ENCODE data around the gene UBE2Q1. TPM values are rescaled to one million over a fixed set of nuclear protein-coding genes. Genes with fewer than 3 reads are reported as not detected.

UBE2Q1 gene
- total and polyA plus RNA-seq, 2 experiments from 2014 or later: 15.5 to 33.0 TPM

- TF ChIP-seq, protein P1, sequence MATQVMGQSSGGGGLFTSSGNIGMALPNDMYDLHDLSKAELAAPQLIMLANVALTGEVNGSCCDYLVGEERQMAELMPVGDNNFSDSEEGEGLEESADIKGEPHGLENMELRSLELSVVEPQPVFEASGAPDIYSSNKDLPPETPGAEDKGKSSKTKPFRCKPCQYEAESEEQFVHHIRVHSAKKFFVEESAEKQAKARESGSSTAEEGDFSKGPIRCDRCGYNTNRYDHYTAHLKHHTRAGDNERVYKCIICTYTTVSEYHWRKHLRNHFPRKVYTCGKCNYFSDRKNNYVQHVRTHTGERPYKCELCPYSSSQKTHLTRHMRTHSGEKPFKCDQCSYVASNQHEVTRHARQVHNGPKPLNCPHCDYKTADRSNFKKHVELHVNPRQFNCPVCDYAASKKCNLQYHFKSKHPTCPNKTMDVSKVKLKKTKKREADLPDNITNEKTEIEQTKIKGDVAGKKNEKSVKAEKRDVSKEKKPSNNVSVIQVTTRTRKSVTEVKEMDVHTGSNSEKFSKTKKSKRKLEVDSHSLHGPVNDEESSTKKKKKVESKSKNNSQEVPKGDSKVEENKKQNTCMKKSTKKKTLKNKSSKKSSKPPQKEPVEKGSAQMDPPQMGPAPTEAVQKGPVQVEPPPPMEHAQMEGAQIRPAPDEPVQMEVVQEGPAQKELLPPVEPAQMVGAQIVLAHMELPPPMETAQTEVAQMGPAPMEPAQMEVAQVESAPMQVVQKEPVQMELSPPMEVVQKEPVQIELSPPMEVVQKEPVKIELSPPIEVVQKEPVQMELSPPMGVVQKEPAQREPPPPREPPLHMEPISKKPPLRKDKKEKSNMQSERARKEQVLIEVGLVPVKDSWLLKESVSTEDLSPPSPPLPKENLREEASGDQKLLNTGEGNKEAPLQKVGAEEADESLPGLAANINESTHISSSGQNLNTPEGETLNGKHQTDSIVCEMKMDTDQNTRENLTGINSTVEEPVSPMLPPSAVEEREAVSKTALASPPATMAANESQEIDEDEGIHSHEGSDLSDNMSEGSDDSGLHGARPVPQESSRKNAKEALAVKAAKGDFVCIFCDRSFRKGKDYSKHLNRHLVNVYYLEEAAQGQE (IDR thresholded peaks at IDR 0.05; ENCODE audit: unreplicated experiment): no peak
- no peak for TF ChIP-seq CREB1 (CRISPR knock-in tag; IDR thresholded peaks at IDR 0.05; ENCODE audit: low read depth)
- TF ChIP-seq NANOG (IDR thresholded peaks at IDR 0.05; ENCODE audit: borderline replicate concordance): no peak
- TF ChIP-seq STAT1 (IDR thresholded peaks at IDR 0.05; ENCODE audit: unreplicated experiment): no peak
- TF ChIP-seq, protein P2, sequence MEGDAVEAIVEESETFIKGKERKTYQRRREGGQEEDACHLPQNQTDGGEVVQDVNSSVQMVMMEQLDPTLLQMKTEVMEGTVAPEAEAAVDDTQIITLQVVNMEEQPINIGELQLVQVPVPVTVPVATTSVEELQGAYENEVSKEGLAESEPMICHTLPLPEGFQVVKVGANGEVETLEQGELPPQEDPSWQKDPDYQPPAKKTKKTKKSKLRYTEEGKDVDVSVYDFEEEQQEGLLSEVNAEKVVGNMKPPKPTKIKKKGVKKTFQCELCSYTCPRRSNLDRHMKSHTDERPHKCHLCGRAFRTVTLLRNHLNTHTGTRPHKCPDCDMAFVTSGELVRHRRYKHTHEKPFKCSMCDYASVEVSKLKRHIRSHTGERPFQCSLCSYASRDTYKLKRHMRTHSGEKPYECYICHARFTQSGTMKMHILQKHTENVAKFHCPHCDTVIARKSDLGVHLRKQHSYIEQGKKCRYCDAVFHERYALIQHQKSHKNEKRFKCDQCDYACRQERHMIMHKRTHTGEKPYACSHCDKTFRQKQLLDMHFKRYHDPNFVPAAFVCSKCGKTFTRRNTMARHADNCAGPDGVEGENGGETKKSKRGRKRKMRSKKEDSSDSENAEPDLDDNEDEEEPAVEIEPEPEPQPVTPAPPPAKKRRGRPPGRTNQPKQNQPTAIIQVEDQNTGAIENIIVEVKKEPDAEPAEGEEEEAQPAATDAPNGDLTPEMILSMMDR (conservative IDR thresholded peaks at IDR 0.05; ENCODE audit: low read depth in 2 of 2): no peak
These were observed 14.2 kb upstream of the UBE2Q1 start (continued) for GRCh38 chr1:154572468-154573167.

GRCh38 chr1:154571964-154572288, 13.5 kb upstream of the UBE2Q1 start:
- H3K27me3 ChIP-seq (ENCODE audit: insufficient read depth): 0 out of 2 replicates have a peak, but pooled peaks cover 4% of the 10 kb centered on the region
- no peak overlapping the region for H3K27ac ChIP-seq (ENCODE audit: low read depth)
- peaks cover 12% of the 10 kb centered on the region; the same call in 1 of the 3 replicates for H3K36me3 Mint-ChIP-seq (ENCODE audit: low read depth)
- no peaks in the 10 kb centered on the region for H3K9me3 Mint-ChIP-seq
- H3K4me3 ChIP-seq: no peak overlapping the region
- H3K36me3 ChIP-seq (ENCODE audit: insufficient read depth): no peaks in the 10 kb centered on the region
- H3K27me3 Mint-ChIP-seq (ENCODE audit: insufficient read depth, low read depth, poor library complexity): peaks cover 31% of the 10 kb centered on the region
- peaks cover 40% of the 10 kb centered on the region for H3K4me1 Mint-ChIP-seq
- peaks cover 4% of the 10 kb centered on the region; the same call in 1 of the 2 replicates for H4K20me1 ChIP-seq (replicated peaks; ENCODE audit: insufficient read depth)
- H3K4me2 ChIP-seq: no peak overlapping the region
- ATAC-seq (no peak), DNase-seq (ENCODE audit: low spot score) (peak; percentile 12)
- H3K4me1 ChIP-seq (ENCODE audit: insufficient read depth): peaks cover 15% of the 10 kb centered on the region
- H3F3A ChIP-seq (replicated peaks; ENCODE audit: low read depth): peaks cover 11% of the 10 kb centered on the region
- H3K9me2 ChIP-seq (ENCODE audit: insufficient read depth): no peaks in the 10 kb centered on the region
- H3K27ac Mint-ChIP-seq: no peak overlapping the region
- H3K4me3 Mint-ChIP-seq: no peak overlapping the region
- H2AFZ ChIP-seq: no peak overlapping the region
- no peaks in the 10 kb centered on the region for H3K79me2 ChIP-seq (replicated peaks; ENCODE audit: insufficient read depth)
- TF ChIP-seq ZNF114 (CRISPR knock-in tag; IDR thresholded peaks at IDR 0.05) (no peak), NANOG (IDR thresholded peaks at IDR 0.05; ENCODE audit: borderline replicate concordance) (no peak), EZH2phosphoT487 (IDR thresholded peaks at IDR 0.05; ENCODE audit: unreplicated experiment) (no peak), EZH2 (IDR thresholded peaks at IDR 0.05; ENCODE audit: low read depth, unreplicated experiment) (no peak), ZNF331 (CRISPR knock-in tag; IDR thresholded peaks at IDR 0.05; ENCODE audit: low read depth) (no peak)
- TF ChIP-seq, protein P1 (IDR thresholded peaks at IDR 0.05; ENCODE audit: unreplicated experiment): no peak

All from GM23338 (cell line).